ENCODE data around the gene NUB1.
A peak's percentile ranks its signal among the peaks of the same experiment; 100 is the strongest.

The NUB1 gene

DNA sequence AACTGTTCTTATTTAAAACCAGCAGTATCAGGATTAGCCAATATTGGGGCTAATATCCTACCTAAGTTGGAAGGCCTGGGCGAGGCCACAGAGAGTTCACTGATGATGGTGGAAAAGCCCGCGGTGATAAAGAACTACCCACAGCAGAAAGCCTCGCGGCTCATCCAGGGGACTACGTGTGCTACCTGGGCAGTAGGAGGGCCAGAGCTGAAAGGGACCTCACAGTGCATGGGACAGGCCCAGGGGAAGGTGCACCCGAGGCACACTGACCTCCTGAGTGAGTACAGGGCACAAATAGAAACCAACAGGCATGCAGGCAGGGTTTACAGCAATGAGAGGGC, 66.9 kb downstream of the NUB1 start:
- no peak for DNase-seq

DNA sequence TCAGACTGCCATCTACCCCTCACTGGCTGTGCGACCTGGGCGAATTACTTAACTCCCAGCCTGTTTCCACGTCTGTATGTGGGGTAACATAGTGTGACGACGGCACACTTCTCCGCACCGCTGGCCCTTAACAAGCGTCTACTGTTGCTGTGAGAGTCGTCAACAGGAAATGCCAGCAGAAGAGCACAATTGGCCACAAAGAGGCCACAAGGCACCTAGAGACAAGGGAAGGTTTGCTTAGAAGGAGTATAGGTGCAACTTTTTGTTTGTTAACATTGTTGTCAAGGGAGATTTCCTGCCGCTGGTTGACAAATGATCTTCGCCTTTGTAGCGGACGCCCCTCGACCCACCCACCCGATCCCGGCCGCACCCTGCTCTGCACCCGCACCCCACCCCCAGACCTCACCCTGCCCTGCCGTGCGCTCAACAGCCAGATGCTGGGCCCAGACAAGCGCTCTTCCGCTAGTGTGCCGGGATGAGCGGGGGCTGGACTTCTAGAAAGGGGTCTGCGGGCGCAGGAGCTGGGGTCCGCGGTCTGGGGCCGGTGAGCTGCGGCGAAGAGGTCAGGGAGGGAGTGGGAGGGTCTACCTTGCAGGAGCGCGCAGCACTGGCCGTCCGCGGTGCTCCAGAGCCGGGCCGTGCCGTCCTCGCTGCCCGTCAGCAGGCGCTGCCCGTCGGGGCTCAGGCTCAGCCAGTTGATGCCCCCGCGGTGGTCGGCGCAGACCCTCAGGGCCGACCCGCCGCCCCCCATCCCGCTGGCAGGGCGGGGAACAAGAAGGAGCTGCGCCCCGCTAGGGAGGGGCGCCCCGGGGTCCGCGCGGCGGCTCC, 67.4 kb downstream of the NUB1 start:
- no peak for DNase-seq

DNA sequence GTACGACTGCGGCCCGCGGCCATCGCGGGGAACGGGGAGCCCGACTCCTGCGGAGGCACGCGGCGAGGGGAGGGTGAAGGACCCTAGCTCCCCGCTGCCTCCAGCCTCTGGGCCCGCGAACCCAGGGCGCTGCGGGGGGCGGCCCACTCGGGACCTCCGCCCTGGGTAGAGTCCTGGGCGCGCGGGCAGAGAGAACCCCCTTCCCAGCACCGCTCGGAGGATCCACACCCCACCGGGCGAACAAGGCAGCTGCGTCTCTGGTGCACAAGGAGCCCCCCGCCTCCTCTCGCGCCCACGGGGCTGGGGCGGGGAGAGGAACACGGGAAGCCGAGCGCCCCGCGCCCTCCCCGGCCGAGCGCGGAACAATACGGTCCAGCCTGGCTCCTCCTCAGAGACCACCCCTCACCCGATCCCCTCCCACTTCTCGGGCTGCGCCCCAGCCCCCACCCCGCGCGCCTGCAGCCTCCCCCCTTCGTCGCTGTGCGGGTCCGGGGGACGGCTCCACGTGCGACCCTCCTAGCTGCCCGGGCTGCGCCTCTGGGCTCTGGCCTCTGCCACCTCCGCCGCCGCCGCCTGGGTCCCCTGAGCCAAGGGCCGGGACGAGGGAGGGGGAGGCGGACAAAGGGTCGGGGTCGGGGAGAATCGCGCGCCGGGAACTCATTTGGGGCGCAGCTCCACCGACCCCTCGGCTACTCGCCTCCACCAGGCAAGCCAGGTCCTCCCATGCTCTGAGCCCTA, 68.2 kb downstream of the NUB1 start, which contains the start of gene WDR86:
TSS of gene WDR86 (minus strand) at position 372 of the 738 bp plus-strand sequence. CDS start 449 bp downstream, outside the sequence.
- no peak for DNase-seq

DNA sequence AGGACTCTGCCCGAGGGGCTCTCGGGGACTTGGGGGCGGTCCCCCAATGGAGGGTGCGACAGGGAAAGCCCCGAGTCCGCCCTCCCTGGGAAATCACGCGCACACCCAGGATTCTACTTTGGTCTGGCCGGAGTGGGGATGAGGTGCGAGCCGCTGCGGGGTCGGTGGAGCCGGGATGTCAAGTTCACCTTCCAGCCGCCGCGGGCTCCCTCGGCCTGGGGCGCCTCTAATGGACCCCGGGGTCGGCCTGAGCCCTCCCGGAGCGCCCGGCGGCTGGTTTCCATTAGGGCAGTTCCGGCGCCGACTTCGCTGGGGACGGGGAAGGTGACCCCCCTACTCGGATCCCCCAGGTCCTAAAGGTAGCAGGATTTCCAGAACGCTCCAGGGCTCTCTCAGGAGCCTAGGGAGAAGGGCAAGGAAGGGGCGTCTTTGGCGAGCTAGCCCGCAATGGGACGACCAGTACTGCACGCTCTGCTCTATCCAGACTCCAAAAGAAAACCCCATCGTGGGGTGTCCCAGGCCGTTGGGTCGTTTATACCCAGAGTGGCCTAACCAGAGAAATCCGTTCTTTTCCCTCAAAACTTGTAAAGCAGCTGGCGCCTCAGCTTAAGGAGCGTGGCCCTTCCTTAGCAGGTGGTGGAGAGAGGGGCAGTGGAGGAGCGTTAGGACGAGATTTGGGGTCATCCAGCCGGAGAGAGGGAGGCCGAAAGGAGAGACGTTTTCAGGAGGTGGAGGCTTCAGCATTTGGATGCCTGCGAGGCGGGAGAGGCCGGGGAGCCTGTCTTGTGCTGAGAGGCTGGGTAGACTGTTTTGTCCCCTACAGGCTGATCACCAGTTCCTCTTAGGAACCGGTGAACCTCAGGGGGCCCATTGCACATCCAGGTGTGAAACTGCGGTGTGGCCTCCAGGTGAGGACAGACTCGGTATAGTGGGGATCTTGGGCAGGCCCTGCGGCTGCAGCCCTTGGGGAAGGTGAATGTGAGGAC, 69.1 kb downstream of the NUB1 start:
- no peak for DNase-seq

DNA sequence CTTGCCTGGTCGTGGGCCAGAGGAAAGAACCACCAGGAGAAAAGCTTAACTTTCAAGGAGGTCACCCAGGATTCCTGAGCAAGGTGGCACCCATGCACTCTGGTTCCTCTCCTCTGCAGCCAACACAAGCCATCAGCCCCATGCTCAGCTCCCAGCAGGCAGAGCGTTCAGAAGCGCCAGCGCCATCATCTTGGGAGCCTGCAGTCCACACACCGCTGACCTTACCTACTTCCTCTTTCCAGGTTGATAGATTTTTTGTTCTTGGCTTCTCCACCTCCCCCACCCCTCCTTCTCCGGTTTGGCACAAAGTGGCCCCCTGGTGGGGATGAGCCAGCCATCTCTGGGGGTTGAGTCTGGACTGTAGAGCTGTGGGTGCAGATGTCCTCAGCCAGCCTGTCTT, 69.9 kb downstream of the NUB1 start:
- no peak for DNase-seq

DNA sequence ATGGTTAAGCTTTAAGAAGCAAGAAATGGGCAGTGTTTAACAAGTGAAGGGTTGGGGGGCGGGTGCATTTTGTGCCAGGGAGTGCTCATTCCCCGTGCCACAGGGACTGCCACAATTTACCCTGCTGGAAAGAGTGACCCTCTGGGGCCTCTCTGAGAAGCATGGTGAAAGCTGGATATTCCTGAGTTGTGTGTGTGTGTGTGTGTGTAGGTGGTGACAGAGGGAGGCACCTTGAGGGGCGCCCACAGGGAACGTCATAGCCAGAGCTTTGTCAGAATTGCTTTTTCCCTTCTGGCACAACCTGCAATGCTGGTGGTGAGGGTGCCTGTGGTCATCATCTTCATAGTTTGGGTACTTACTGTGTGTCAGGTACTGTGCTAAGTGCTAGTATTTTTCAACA, 70.7 kb downstream of the NUB1 start:
- no peak for DNase-seq

DNA sequence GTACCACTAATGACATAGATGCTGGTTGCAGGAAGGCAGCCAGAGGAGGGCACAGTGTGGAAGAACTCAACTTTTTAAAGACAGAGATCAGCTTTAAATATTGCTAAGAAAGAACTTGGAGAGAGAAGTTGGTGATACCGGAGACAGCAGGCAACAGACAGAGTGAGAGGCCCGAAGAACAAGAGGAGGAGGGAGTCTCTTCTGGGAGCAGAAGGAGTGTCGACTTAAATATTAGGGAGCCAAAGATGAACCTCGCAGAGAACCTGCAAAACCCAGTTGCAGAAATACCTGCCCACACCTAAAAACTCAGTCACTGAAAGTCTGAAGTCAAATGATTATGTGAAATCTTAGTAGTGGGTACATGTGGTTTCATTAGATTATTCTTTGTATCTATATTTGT, 71.6 kb downstream of the NUB1 start:
- DNase-seq = no peak

DNA sequence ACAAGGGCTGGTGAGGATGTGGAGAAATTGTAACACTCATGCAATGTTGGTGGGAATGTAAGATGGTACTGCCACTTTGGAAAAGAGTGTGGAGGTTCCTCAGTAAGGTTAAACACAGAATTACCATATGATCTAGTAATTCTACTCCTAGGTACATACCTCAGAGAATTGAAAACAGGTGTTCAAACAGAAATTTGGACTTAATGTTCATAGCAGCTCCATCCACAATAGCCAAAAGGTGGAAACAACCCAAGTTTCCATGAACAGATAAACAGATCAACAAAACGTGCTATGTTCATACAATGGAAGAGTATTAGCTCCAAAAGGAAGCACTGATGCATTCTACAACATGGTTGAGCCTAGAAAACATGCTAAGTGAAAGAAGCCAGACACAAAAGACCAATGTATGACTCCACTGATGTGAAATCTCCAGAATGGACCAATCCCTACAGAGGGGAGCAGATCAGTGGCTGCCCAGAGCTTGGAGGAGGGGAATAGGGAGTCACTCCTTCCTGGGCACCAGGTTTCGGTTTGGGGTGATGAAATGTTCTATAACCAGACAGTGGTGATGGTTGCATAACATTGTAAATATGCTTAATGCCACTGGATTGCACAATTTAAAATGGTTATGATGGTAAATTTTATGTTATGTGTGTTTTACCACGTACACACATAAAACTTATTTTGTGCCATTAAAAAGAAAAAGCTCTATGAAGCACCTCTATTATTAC, 73.9 kb downstream of the NUB1 start:
- DNase-seq = peak; percentile 29

DNA sequence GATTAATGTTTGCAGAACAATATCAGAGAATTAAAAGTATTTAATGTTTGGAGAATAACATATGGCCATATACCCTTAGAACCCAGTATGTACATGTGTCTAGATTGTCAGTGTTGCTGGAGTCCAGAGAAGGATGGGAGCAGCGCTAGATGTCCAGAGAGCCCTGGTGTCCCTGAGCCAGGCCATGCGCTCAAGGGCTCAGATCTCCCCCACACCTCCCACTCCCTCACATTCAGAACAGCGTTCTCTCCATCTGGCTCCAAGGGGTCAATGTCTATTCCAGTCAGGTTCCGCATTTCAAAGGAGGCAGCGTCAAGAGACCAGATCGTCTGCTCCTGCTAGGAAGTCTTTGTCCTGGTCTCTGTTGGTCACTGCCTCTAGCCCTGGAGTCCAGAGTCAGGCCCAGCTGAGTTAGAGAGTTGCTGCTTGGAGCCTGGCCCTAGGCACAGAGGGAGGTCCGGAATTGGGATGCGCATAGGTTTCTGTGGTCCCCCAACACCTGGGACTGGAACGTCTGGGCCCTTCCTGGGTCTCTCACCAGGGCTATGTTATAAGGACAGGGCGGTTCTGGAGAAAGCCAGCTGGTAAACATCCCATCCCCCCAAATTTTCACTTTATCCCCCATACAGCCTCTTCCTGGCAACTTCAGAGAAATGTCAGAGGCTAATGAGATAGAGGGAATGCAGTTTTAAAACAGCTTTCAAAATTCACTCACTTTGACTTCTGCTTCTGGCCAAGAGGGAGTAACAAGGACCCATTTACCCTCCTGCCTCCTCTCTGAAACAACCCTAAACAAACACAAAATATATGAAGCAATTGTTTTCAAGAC, 74.7 kb downstream of the NUB1 start:
- no peak for DNase-seq

DNA sequence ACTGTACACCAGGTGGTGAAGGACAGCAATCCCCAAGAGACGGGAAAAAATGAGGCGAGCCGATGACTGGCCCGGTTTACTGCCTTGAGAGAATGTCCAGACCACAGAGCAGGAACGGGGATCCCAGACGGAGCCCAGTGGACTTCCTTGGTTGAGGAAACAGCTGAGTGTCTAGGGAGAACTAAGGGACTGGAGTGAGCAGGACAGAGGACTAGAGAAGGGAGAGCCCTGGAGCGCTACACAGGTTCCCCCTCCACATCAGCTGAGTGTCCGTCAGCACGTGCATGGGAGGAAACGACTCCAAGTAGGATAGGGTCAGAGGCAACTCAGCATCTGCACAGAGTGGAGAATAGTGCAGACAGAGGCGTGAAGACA, 75.3 kb downstream of the NUB1 start:
- no peak for DNase-seq

DNA sequence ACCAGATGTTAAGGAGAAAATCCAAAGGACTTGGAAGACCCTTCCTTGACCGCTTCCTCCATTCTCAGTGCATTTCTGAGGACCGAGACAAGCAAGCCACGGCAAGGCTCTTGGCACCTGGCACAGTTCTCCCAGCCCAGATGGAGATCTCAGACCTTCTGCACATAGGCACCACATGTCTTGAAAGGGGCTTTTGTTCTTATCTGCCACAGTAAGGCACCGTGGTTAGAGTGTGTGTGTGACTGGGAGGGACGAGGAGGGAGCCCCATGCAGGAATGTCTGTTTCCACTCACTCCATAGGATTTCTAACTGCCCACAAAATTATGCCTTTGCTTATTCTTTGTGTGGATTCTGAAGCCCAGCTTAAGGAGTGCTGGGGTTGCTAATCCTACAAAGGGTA, 78.5 kb downstream of the NUB1 start:
- DNase-seq = no peak

DNA sequence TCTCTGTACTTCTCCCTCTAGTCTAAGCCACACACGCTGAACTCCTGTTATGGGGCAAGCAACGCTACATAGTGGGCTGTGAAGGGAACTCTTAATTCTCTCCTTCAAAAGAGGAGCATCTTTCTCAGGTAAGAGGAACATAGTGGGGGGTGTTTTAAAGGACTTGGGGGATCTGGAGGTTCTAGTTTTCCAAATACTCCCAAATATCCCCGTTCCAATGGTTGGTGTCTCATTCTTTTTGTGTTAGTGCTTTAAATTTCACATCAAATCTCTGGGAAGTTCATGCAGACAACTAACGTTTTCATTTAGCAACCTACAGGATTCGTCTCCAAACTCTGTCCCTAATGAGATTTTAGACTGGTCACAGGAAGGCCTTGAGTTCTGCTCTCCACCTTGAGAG, 80.6 kb downstream of the NUB1 start:
- DNase-seq = no peak

DNA sequence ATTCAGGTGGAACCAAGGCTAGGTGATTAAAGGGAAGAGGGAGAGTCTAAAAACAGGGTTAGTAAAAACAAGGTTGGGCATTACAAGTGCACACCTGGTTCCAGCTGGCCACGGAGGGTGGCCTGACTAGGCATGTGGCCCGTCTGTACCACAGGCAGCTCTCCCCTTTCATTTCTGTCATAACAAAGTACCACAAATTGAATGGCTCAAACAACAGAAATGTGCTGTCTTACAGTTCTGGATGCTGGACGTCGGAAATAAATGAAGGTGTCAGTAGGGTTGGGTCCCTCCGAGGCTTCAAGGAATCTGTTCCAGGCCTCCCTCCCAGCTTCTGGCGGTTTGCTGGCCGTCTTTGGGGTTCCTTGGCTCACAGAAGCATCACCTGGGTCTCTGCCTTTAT, 81.6 kb downstream of the NUB1 start:
- no peak for DNase-seq

DNA sequence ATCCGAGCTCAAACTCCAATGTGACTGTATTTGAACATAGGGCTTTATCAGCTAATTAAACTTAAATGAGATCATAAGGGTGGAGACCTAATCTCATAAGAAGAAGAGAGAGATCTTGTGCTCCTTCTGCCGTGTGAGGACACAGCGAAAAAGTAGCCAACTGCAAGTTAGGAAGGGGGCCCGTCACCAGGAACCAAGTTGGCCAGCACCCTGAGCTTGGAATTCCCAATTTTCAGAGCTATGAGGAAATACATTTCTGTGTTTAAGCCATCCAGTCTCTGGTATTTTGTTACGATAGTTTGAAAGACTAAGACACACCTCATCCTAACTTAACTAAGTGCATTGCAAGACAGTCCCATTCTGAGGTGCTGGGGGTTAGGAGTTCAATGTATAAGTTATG, 82.3 kb downstream of the NUB1 start:
- no peak for DNase-seq

DNA sequence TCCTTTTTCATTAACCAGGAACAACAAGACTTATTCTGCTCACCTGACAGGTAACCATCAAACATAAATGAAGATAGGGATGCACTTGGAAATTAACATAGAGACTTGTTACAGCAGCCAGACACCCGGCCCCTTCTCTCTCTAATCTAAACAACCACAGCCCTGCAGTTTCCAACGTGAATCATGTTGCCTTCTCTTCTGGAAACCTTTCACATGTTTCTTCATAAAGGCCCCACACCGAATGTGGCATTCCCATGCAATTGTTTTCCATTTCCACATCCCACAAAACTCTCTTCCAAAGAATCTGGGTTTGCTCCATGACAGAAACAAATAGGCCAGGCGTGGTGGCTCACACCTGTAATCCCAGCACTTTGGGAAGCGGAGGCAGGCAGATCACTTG, 83.2 kb downstream of the NUB1 start:
- DNase-seq = no peak

DNA sequence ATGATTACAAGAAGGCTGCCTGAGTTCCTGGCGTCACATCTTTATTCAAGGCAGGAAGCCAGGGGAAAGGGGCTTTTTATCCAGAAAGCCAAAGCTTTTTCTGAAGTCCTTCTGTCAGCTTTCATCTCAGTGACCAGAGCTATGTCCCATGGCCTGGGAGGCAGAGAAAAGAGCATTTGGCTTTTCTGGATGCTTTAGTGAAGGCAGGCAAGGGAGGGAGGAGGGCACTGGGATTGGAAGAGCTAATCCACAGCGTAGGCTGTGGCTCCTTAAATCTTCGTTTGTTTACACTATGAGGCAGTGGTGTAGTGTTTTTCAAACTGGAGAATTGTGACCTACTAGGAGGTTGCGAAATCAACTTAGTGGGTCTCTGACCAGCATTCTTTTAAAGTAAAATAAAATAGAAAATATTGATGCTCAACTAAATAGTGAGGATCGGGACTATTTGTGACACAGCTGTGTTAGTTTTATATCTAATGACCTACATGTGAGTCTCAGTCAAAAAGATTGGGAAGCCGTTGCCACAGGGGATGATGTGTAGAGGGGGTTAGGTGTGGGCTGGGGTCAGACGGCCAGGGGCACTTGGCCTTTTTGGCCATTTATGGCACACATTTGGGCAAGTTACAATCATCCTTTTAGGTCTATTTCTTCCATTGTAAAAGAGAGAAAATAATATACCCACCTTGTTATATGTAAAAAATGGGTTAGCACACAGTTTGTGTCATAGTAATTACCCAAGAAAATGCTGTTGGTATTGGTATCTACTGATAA, 84.2 kb downstream of the NUB1 start:
- no peak for DNase-seq

DNA sequence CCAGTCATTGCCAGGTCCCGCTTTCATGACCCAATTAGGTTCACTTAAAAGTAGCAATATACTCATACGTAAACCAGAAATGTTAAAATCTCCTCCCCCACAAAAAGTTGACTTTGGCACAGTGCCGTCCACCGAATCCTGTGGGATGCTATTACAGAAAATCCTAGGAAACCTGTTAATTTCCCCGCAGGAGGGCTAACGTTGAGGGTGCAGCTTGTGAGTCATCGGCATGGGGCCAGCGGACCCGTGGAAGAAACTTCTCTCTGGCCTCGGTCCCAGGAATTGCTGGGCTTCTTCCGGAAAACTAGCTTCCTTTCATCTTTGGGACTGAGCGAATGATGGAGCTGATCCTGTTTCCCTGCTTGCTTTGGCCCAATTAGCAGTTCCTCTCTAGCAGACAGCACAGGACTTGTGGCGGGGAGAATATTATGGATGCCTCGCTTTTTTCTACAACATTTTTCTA, 84.9 kb downstream of the NUB1 start:
- DNase-seq = no peak

DNA sequence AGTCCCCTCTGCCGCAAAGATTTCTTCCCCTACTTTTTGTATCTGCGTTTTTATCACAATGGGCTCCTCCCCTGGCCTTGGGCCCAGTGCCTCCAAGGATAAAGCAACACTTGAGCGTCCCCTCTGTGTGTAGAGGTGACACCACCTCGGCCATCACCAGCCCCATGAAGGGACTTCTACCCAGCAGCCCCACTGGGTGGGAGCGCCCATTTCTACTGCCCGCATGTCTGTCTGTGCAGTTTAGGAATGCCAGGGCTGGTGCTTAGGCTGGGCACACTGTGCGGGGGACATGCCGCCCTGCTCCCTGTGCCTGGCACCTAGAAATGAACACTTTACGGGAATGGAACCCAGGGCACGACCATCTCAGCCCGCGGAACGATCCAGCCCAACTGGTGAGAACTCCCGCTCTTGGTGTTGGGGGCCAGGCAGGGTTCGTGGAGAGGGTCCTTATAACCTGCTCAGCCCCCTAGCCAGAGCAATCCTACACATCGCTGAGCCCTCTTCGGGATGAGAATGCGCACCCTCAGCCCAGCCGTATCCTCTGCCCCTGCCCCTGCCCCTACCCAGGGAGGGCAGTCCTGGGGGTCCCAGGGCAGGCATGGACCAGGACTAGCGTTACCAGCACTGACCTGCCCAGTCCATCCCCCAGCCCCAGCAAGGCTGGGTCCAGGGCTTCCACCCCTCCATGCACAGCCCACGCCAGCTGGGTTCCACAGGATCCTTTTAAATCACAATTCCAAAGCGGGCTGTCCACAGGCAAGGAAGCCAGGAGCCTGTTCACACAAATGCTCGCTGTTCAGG, 85.5 kb downstream of the NUB1 start:
- DNase-seq = no peak

DNA sequence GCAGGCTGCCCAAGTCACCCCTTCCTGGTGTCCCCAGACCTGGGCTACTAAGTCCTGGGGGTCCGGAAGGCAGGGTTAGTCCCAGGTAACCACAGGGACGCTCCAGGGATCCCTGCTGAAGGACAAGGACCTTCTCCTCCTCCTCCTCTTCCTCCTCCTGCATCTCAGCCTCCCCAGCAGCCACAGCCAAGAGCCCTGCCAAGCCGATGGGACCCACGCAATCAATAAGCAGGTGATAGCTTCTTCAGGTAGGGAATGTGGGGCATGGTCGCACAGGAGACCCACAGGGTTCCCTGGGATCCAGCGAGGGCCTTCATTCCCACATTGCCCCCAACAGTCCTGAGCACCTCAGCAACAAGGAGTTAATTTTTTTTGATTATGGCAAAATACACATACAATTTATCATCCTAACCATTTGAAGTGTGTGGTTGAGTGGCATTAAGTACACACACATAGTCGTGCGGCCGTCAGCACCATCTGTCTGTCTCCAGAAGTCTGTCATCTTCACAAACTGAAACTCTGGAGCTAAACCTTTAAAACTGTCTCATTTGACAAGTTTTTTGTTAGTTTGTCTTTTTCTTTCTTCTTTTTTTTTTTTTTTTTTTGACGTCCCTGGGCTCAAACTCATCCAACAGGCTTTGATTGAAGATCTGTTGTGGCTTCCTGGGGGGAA, 86.2 kb downstream of the NUB1 start:
- DNase-seq = no peak
